Endodermal cell (in vitro differentiated cells): ENCODE results near the gene MYO1B. TPM values are rescaled to one million over a fixed set of nuclear protein-coding genes. Genes with fewer than 3 reads are reported as not detected.

Source experiments
- DNase-seq: peaks from one replicate; pipeline ENCODE4 v3.0.0-alpha.2; 2017
- H3K27ac ChIP-seq: 2 replicates; pipeline ENCODE4 v1.5.1; 2013; ENCODE audit warnings: mild to moderate bottlenecking, low read depth, low read length, moderate library complexity
- H3K27me3 ChIP-seq: 2 replicates; pipeline ENCODE4 v1.6.1; 2013; ENCODE audit warnings: mild to moderate bottlenecking, low read length, moderate library complexity; ENCODE audit not compliant: insufficient read depth, control insufficient read depth, poor library complexity, severe bottlenecking
- H3K36me3 ChIP-seq: 2 replicates; pipeline ENCODE4 v1.7.0; 2013; ENCODE audit warnings: mild to moderate bottlenecking, low read length, moderate library complexity; ENCODE audit not compliant: control insufficient read depth, insufficient read depth
- H3K4me1 ChIP-seq: one replicate; pipeline ENCODE4 v1.7.0; 2013; ENCODE audit warnings: low read length; ENCODE audit not compliant: control insufficient read depth, insufficient read depth
- H3K4me3 ChIP-seq: 2 replicates; pipeline ENCODE4 v1.5.1; 2013; ENCODE audit warnings: mild to moderate bottlenecking, low read length, moderate library complexity
- H3K9ac ChIP-seq: 2 replicates; pipeline ENCODE4 v1.6.1; 2013; ENCODE audit warnings: mild to moderate bottlenecking, low read length, moderate library complexity; ENCODE audit not compliant: poor library complexity, severe bottlenecking; ENCODE audit errors: extremely low read depth
- H3K9me3 ChIP-seq: 2 replicates; pipeline ENCODE4 v1.6.1; 2013; ENCODE audit warnings: mild to moderate bottlenecking, low read length, moderate library complexity; ENCODE audit not compliant: control insufficient read depth
- H3K27ac Mint-ChIP-seq: 2 replicates; pipeline ENCODE4 v1.8.0; 2020; ENCODE audit warnings: mixed read lengths
- H3K27me3 Mint-ChIP-seq: 2 replicates; pipeline ENCODE4 v1.8.0; 2021; ENCODE audit warnings: mild to moderate bottlenecking, mixed read lengths; ENCODE audit not compliant: insufficient read depth
- H3K36me3 Mint-ChIP-seq: 2 replicates; pipeline ENCODE4 v1.8.0; 2020; ENCODE audit warnings: low read depth, mixed read lengths
- H3K4me1 Mint-ChIP-seq: 2 replicates; pipeline ENCODE4 v1.8.0; 2020; ENCODE audit warnings: mixed read lengths
- H3K4me3 Mint-ChIP-seq: 2 replicates; pipeline ENCODE4 v1.8.0; 2020; ENCODE audit warnings: mild to moderate bottlenecking, moderate library complexity, mixed read lengths
- H3K9me3 Mint-ChIP-seq: 2 replicates; pipeline ENCODE4 v1.8.0; 2020; ENCODE audit warnings: mild to moderate bottlenecking, mixed read lengths
- WGBS, 2 experiments: methylation state at CpG; one replicate each; pipeline versions ENCODE4 v1.1.5 to v1.1.7; 2013; ENCODE audit warnings: missing lambda C conversion rate in 2 of 2, mixed read lengths in 1 of 2; ENCODE audit not compliant: insufficient coverage in 1 of 2, insufficient read length in 1 of 2; 5-methylcytosine and 5-hydroxymethylcytosine counted together
- total RNA-seq, 2 donors: library from RNA; stranded (reverse); fragmentation: NEBNext Ultra II Directional in 1 of 2; extraction: Animal tissue kit (Norgen Biotek cat#: 25700) in 1 of 2; gene quantifications; 2 replicates in 1 of 2; 3 replicates in 1 of 2; pipeline ENCODE4 v1.2.1, GENCODE V29; 2021
- TF ChIP-seq, protein P1 (sequence below): fragments of 200-600 bp; sonication (generic); conservative IDR thresholded peaks from 2 replicates; pipeline ENCODE4 v1.5.0; 2021; ENCODE audit warnings: antibody characterized with exemption, mild to moderate bottlenecking

Gene MYO1B
- total RNA-seq, 2 donors from 2014 or later, result 145 to 154 TPM

DNA sequence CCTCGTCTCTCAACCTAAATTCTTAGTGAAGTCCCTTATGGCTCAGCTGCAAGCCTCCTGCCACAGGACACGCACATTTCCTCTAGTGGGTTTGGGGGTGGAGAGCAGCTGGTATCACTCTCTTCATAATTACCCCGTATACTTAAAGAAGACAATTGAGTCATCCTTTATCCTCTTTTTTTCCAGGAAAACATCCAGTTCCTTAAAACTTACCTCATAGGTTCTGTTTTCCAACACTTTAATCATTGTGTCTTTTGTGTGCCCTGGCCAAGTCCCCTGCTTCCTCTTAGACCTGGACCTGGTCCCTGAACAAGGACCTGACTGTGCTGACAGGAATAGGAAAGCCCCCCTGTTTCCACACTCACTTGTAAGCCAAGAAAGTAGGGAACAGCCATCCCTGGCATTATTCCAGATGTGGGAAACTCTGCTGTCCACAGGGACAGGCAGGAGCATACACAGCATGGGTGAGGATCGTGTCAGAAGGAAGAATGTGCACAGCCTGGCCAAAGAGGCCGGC lies 42.3 kb upstream of the MYO1B start:
- no peak overlapping the region for H3K9ac ChIP-seq
- H3K27ac Mint-ChIP-seq, result no peak overlapping the region

DNA sequence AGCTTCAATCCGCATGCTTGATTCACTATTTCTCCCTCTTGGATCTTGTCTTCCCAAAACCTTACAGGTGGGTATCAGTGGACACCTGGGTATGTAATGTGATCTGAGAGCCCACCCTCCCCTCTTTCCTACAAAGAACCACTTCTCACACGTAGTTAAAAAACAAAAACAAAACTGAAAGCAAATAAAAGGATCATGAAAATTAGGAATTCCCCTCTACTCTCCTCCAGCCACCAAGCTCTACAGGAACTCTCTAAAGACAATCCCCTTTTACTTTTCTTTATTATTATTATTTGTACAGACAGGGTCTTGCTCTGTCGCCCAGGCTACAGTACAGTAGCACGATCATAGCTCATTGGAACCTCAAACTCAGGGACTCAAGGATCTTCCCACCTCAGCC lies 40.8 kb upstream of the MYO1B start:
- Mint-ChIP-seq H3K36me3 (no peaks in the 10 kb centered on the region), H3K4me1 (peaks cover 7% of the 10 kb centered on the region), H3K4me3 (no peak overlapping the region), H3K27ac (no peak overlapping the region), H3K27me3 (no peaks in the 10 kb centered on the region), H3K9me3 (no peaks in the 10 kb centered on the region)
- 93 to 95% methylated on average over 3 to 4 of the region's 4 CpGs for WGBS, 2 experiments
- Histone ChIP-seq H3K27ac (no peak overlapping the region), H3K9ac (no peak overlapping the region), H3K36me3 (no peaks in the 10 kb centered on the region), H3K4me3 (no peak overlapping the region), H3K9me3 (no peaks in the 10 kb centered on the region), H3K27me3 (no peaks in the 10 kb centered on the region), H3K4me1 (no peaks in the 10 kb centered on the region)
- DNase-seq, result no peak
- TF ChIP-seq, protein P1, sequence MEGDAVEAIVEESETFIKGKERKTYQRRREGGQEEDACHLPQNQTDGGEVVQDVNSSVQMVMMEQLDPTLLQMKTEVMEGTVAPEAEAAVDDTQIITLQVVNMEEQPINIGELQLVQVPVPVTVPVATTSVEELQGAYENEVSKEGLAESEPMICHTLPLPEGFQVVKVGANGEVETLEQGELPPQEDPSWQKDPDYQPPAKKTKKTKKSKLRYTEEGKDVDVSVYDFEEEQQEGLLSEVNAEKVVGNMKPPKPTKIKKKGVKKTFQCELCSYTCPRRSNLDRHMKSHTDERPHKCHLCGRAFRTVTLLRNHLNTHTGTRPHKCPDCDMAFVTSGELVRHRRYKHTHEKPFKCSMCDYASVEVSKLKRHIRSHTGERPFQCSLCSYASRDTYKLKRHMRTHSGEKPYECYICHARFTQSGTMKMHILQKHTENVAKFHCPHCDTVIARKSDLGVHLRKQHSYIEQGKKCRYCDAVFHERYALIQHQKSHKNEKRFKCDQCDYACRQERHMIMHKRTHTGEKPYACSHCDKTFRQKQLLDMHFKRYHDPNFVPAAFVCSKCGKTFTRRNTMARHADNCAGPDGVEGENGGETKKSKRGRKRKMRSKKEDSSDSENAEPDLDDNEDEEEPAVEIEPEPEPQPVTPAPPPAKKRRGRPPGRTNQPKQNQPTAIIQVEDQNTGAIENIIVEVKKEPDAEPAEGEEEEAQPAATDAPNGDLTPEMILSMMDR, result no peak

More for the DNA sequence above, 42.3 kb upstream of the MYO1B start:
- no peaks in the 10 kb centered on the region for H3K36me3 Mint-ChIP-seq
- no peaks in the 10 kb centered on the region for H3K36me3 ChIP-seq
- TF ChIP-seq, protein P1, result no peak
- H3K4me1 Mint-ChIP-seq, result peaks cover 7% of the 10 kb centered on the region
- H3K27me3 ChIP-seq, result no peaks in the 10 kb centered on the region
- no peak for DNase-seq
- H3K9me3 ChIP-seq, result no peaks in the 10 kb centered on the region
- H3K9me3 Mint-ChIP-seq, result no peaks in the 10 kb centered on the region
- peaks cover 2% of the 10 kb centered on the region for H3K27me3 Mint-ChIP-seq
- H3K4me3 Mint-ChIP-seq, result no peak overlapping the region
- no peak overlapping the region for H3K4me3 ChIP-seq
- H3K27ac ChIP-seq, result no peak overlapping the region
- no peaks in the 10 kb centered on the region for H3K4me1 ChIP-seq
- WGBS, 2 experiments, result 78 to 86% methylated on average over 3 to 5 of the region's 5 CpGs

DNA sequence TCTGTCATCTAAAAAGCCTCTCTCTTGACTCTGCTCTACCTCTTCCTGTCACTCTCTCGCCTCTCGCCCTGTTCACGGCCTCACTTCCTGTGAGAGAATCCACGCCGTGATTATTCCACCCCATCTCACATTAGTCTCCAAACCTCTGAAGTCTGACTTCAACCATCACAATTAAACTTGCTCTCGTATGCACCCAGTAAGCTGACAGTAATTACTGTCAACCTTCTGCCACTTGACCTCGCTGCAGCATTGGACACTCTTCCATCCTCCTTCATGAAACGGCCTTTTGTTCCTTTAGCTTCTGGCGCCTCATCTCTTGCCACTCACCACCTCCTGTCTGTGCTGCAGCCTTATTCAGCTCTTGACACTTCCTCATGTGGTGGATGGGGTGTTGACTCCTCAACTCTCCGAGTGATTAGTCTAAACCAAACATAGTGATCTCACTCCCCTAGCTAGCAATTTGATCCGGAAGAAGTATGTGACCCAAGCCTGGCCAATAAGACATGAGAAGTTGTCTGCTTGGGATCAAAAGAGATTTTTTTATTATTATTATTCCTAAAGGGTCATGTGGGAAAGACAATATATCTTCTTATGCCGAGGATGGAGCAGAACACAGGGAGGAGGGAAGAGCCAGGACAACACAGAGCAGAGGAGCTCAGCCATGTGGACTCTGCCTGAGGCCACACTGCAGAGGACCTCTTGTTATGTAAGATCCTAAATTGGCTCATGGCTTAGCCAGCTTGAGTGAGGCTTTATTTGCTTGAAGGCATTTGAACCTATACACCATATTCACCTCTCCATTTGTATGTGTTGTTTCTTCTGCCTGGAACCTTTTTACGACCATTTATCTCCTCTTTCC lies 38.4 kb upstream of the MYO1B start:
- Mint-ChIP-seq H3K4me1 (peaks cover 7% of the 10 kb centered on the region), H3K36me3 (no peaks in the 10 kb centered on the region), H3K4me3 (no peak overlapping the region), H3K27ac (no peak overlapping the region), H3K9me3 (peaks cover 5% of the 10 kb centered on the region), H3K27me3 (no peaks in the 10 kb centered on the region)
- H3K9ac ChIP-seq, result no peak overlapping the region
- H3K4me1 ChIP-seq, result no peaks in the 10 kb centered on the region
- TF ChIP-seq, protein P1, result no peak
- no peaks in the 10 kb centered on the region for H3K36me3 ChIP-seq
- no peak overlapping the region for H3K4me3 ChIP-seq
- DNase-seq, result no peak
- no peaks in the 10 kb centered on the region for H3K27me3 ChIP-seq
- no peak overlapping the region for H3K27ac ChIP-seq
- WGBS, 2 experiments, result 92 to 93% methylated on average over 10 to 13 of the region's 13 CpGs
- peaks cover 8% of the 10 kb centered on the region for H3K9me3 ChIP-seq
